GM12878 (cell line): ENCODE measurements around the gene CCIN. TPM values are rescaled to one million over a fixed set of nuclear protein-coding genes. Genes with fewer than 3 reads are reported as not detected.

Source experiments
- ATAC-seq: fragments of 200-7000 bp; cut with Tn5 transposase; 3 replicates; pipeline ENCODE4 v1.9.1; 2020; ENCODE audit warnings: mild to moderate bottlenecking, moderate library complexity
- BruUV-seq: library from RNA; stranded (reverse); fragments of 400-500 nt; replicated peaks from 2 replicates; lab custom pipeline; 2021; lab: Mats Ljungman, UMichigan
- CTCF ChIA-PET: fragments of 300-600 bp; sonication (Branson Sonifier 250); formaldehyde crosslinking; extraction: SDS; loops from one replicate; lab custom pipeline; 2021; ENCODE audit warnings: inconsistent platforms; lab: Yijun Ruan, JAX
- POLR2A ChIA-PET: fragments of 350-600 bp; formaldehyde crosslinking; extraction: SDS; loops from one replicate; lab custom pipeline; 2021; ENCODE audit warnings: inconsistent platforms; lab: Charles Lee
- RAD21 ChIA-PET: fragments of 300-600 bp; sonication (Branson Sonifier 250); formaldehyde crosslinking; loops from one replicate; lab custom pipeline; 2023; ENCODE audit warnings: antibody characterized with exemption; ENCODE audit not compliant: unreplicated experiment; lab: Charles Lee
- SMC1A ChIA-PET: fragments of 300-600 bp; sonication (Branson Sonifier 250); formaldehyde crosslinking; loops from one replicate; lab custom pipeline; 2023; ENCODE audit not compliant: unreplicated experiment, uncharacterized antibody; lab: Charles Lee
- DNase-seq: peaks from one replicate; pipeline ENCODE4 v3.0.0-alpha.2; 2011; ENCODE audit warnings: low read depth, low spot score
- FAIRE-seq: peaks from 3 replicates; lab custom pipeline; 2011; peaks lifted over from hg19 to GRCh38; lab: Jason Lieb, UNC
- H2AFZ ChIP-seq: 2 replicates; pipeline ENCODE4 v1.6.0; 2011; ENCODE audit warnings: low read depth, low read length, control low read depth; ENCODE audit not compliant: control insufficient read depth
- H3K27ac ChIP-seq: 2 replicates; pipeline ENCODE4 v1.5.1; 2011; ENCODE audit warnings: control low read depth; ENCODE audit not compliant: control insufficient read depth, insufficient read depth
- H3K27me3 ChIP-seq, 2 experiments: replicated peaks in 1 of 2; 2 replicates each; pipeline versions ENCODE4 v1.6.0 to v1.6.1; 2011; ENCODE audit warnings: low read length in 1 of 2; ENCODE audit not compliant: control insufficient read depth in 2 of 2, insufficient read depth in 2 of 2
- H3K36me3 ChIP-seq, 2 experiments: 2 replicates each; pipeline ENCODE4 v1.5.1; 2011; ENCODE audit warnings: low read length in 1 of 2; ENCODE audit not compliant: control insufficient read depth in 2 of 2, insufficient read depth in 2 of 2
- H3K4me1 ChIP-seq: 2 replicates; pipeline ENCODE4 v1.6.1; 2011; ENCODE audit warnings: mild to moderate bottlenecking, low read length, moderate library complexity, mixed read lengths; ENCODE audit not compliant: control insufficient read depth, insufficient read depth
- H3K4me2 ChIP-seq: 2 replicates; pipeline ENCODE4 v1.6.0; 2011; ENCODE audit warnings: control low read depth; ENCODE audit not compliant: control insufficient read depth, insufficient read depth
- H3K4me3 ChIP-seq: fragments of 200-600 bp; sonication (generic); 2 replicates; pipeline ENCODE4 v1.5.1; 2016
- H3K79me2 ChIP-seq: 2 replicates; pipeline ENCODE4 v1.6.0; 2011; ENCODE audit warnings: low read length; ENCODE audit not compliant: control insufficient read depth, insufficient read depth
- H3K9ac ChIP-seq: 2 replicates; pipeline ENCODE4 v1.8.0; 2011; ENCODE audit warnings: low read length, control low read depth, mixed read lengths; ENCODE audit not compliant: control insufficient read depth, insufficient read depth
- H3K9me3 ChIP-seq: replicated peaks from 3 replicates; pipeline ENCODE4 v1.5.1; 2011; ENCODE audit warnings: mild to moderate bottlenecking, low read length; ENCODE audit not compliant: control insufficient read depth, insufficient read depth
- H4K20me1 ChIP-seq: 2 replicates; pipeline ENCODE4 v1.6.0; 2011; ENCODE audit not compliant: control insufficient read depth, insufficient read depth
- CHD4 ChIP-seq: fragments of 200-600 bp; sonication (generic); IDR thresholded peaks from 2 replicates; pipeline ENCODE4 v1.6.1; 2016; ENCODE audit warnings: mild to moderate bottlenecking
- MTA2 ChIP-seq: fragments of 450-650 bp; IDR thresholded peaks from 2 replicates; pipeline ENCODE4 v1.6.1; 2016; ENCODE audit warnings: low read depth, mild to moderate bottlenecking, moderate library complexity
- MYC ChIP-seq: IDR thresholded peaks from 2 replicates; pipeline ENCODE4 v1.6.1; 2011; ENCODE audit warnings: mild to moderate bottlenecking, low read length, moderate library complexity, inconsistent platforms; ENCODE audit not compliant: insufficient read depth, insufficient replicate concordance, insufficient read length, severe bottlenecking
- WRNIP1 ChIP-seq: IDR thresholded peaks from 2 replicates; pipeline ENCODE4 v1.6.1; 2011; ENCODE audit warnings: low read depth, low read length, improper control_type of control experiment, borderline replicate concordance
- WGBS: methylation state at CpG from one replicate; pipeline ENCODE4 v1.1.6; 2016; ENCODE audit warnings: low lambda C conversion rate; ENCODE audit not compliant: insufficient replicate concordance, insufficient coverage; ENCODE audit errors: missing lambda C conversion rate; 5-methylcytosine and 5-hydroxymethylcytosine counted together
- in situ Hi-C: fragments of 300-500 bp; cut with MboI; formaldehyde crosslinking; loops from 9 replicates; pipeline ENCODE4 v1.14.3; 2018; ENCODE audit warnings: mixed read lengths
- intact Hi-C: fragments of 100-400 bp; cut with micrococcal nuclease; formaldehyde crosslinking; loops from one replicate; pipeline ENCODE4 v1.14.2; 2022; ENCODE audit not compliant: unreplicated experiment
- polyA plus RNA-seq, 11 experiments: library from polyadenylated mRNA; depleted of rRNA in 4 of 11; unstranded in 6 of 11; stranded (reverse) in 5 of 11; fragments of >200 nt; fragmentation: Nextera tagmentation in 4 of 11; fragmentation: Illumina TruSeq in 1 of 11; extraction: Ambion mirVana in 4 of 11; extraction: Trizol in 1 of 11; gene quantifications; 1 replicate in 1 of 11; 2 replicates in 10 of 11; pipeline versions ENCODE4 v1.2.1 to v1.2.3, GENCODE V29; 2011 to 2016; ENCODE audit warnings: inconsistent platforms in 2 of 11, missing spikeins in 2 of 11, low read depth in 1 of 11
- total RNA-seq, 4 experiments: library from RNA; depleted of rRNA in 3 of 4; stranded (reverse); fragments of >200 nt in 3 of 4; fragmentation: Illumina TruSeq in 1 of 4; extraction: Trizol in 1 of 4; gene quantifications; 2 replicates each; pipeline versions ENCODE4 v1.2.1 to v1.2.3, GENCODE V29; 2013 to 2021

The CCIN gene
- total and polyA plus RNA-seq, 10 of the 15 experiments (the other 5 are each of a cell fraction or from before 2014, with no cell fraction given): not detected

- TF ChIP-seq CHD4 (no peak), WRNIP1 (no peak), MTA2 (no peak), MYC (no peak)
- ChIA-PET SMC1A (interaction anchor here (1.6 to 9.1 kb wide), 2 partner anchors 63 to 157 kb away, joined by 3 to 134 read pairs; no protein-coding TSS in a partner anchor), CTCF (interaction anchor here (0.6 to 7.8 kb wide), 12 partner anchors 10 to 166 kb away, joined by 3 to 258 read pairs (median 6); no protein-coding TSS in a partner anchor), POLR2A (interaction anchor here (1.1 kb wide), 1 partner anchor 63 kb away, joined by 3 read pairs; no protein-coding TSS in a partner anchor), RAD21 (interaction anchor here (0.7 to 7.2 kb wide), 5 partner anchors 17 to 1901 kb away, joined by 3 to 105 read pairs (median 4); partner anchors contain the start of gene CLTA)
- intact Hi-C loops: loop anchor here (1.0 to 10.0 kb wide), 3 partner anchors 62 to 211 kb away; partner anchors contain the start of gene RECK
- Histone ChIP-seq H3K9me3 (no peaks in the 10 kb centered on the region), H3K27ac (no peak overlapping the region), H2AFZ (no peak overlapping the region), H3K36me3 (no peaks in the 10 kb centered on the region), H3K79me2 (no peaks in the 10 kb centered on the region), H3K9ac (no peak overlapping the region), H3K4me2 (no peak overlapping the region), H3K27me3 (no peaks in the 10 kb centered on the region; a peak in 2 of 4 replicates), H4K20me1 (no peaks in the 10 kb centered on the region), H3K4me3 (no peak overlapping the region), H3K4me1 (peaks cover 3% of the 10 kb centered on the region; the same call in 1 of the 2 replicates)
- FAIRE-seq (no peak), ATAC-seq (no peak), DNase-seq (no peak)
- BruUV-seq: no TSS peak
- in situ Hi-C loops: loop anchor here (5.0 kb wide), 1 partner anchor 63 kb away; no protein-coding TSS in a partner anchor
- WGBS: 54% methylated on average over 10 of the region's 12 CpGs
Observed at GRCh38 chr9:36165826-36166167, 3.4 kb upstream of the CCIN start.
